ENCODE results near the gene SSB.
"Not testable (repeated sequence)": the region's sequence is repeated elsewhere in the genome, so short reads cannot be mapped to it uniquely, and the experiment has no call there.

The SSB gene

DNA sequence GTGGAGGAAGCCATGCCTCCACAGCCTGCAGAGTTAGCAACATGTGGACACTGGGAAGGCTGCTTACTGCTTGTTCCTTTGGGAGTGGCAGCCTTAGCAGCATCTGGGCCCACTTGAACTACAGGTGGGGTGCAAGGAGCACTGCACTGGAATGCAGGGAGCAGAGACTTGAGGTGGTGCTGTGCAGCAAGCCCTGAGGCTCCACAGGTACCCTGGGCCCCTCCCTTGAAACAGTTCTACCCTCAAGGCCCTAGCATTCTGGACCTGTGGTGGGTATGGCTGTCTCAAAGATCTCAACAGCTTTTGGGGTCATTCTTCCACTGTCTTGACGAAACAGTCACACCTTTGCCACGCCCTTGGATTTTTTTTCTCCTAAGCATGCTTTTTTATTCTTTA lies 42.1 kb downstream of the SSB start:
- no peak for DNase-seq (ENCODE audit: insufficient read length, low spot score)
- no peak for FAIRE-seq
- TF ChIP-seq SPI1 (IDR thresholded peaks at IDR 0.05; ENCODE audit: low read depth, low read length) (no peak), TAF1 (IDR thresholded peaks at IDR 0.05; ENCODE audit: low read depth, low read length) (no peak), PAX5 (IDR thresholded peaks at IDR 0.05; ENCODE audit: insufficient read depth, low read length, severe bottlenecking) (no peak), POLR2A (IDR thresholded peaks at IDR 0.05; ENCODE audit: low read depth, low read length) (no peak), POU2F2 (IDR thresholded peaks at IDR 0.05; ENCODE audit: low read depth, low read length) (no peak), POLR2AphosphoS5 (IDR thresholded peaks at IDR 0.05; ENCODE audit: low read depth, low read length) (no peak)

DNA sequence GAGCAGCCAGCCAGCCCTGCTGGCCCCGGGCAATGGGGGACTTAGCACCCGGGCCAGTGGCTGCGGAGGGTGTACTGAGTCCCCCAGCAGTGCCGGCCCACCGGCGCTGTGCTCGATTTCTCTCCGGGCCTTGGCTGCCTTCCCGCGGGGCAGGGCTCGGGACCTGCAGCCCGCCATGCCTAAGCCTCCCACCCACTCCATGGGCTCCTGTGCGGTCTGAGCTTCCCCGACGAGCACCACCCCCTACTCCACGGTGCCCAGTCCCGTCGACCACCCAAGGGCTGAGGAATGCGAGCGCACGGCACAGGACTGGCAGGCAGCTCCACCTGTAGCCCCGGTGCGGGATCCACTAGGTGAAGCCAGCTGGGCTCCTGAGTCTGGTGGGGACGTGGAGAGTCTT lies 43.0 kb downstream of the SSB start:
- DNase-seq (ENCODE audit: insufficient read length, low spot score); FAIRE-seq: not testable (repeated sequence)

DNA sequence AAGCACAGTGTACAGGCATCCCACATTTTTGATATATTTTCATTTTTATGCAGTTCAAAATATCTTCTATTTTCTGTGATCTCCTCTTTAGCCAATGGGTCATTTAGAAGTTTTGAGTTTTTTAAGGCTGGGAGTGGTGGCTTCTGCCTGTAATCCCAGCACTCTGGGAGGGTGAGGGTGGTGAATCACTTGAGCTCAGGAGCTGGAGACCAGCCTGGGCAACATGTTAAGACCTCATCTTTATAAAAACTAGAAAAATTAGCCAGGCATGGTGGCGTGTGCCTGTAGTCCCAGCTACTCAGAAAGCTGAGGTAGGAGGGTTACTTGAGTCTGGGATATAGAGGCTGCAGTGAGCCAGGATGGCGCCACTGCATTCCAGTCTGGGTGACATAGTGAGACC lies 46.3 kb downstream of the SSB start:
- FAIRE-seq (no peak), DNase-seq (ENCODE audit: insufficient read length, low spot score) (no peak)
- TF ChIP-seq PAX5 (IDR thresholded peaks at IDR 0.05; ENCODE audit: insufficient read depth, low read length, severe bottlenecking) (no peak), POU2F2 (IDR thresholded peaks at IDR 0.05; ENCODE audit: low read depth, low read length) (no peak), POLR2A (IDR thresholded peaks at IDR 0.05; ENCODE audit: low read depth, low read length) (no peak), POLR2AphosphoS5 (IDR thresholded peaks at IDR 0.05; ENCODE audit: low read depth, low read length) (no peak), SPI1 (IDR thresholded peaks at IDR 0.05; ENCODE audit: low read depth, low read length) (no peak), TAF1 (IDR thresholded peaks at IDR 0.05; ENCODE audit: low read depth, low read length) (no peak)

DNA sequence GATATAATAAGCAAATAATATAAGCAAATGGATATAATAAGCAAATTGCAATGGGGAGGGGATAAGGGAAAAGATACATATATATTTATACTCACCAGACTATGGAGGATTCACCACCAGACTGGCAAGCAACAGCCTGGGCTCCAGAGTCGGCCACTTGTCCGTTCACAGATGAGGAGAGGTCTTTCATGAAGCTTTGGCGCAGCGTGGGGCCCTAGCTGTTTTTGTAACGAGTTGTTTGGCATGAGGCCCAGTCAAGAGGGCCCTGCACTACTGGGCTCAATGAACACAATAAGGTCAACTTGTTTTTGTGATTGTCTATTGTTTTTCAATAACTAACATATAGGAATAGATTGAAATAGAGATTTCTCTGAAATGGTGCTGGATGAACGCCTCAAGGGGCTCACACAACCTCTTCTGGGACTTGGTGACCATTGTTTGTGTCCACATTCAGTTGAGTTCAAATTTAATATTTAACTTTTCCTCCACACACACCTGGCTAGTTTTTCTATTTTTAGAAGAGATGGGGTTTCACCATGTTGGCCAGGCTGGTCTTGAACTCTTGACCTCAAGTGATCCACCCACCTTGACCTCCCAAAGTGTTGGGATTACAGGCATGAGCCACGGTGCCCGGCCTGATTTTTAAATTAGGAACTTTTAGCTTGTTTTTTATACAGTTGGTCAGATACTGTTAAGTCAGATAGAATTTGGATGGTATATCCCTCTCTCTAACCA lies 50.5 kb downstream of the SSB start:
- DNase-seq (ENCODE audit: insufficient read length, low spot score); FAIRE-seq: not testable (repeated sequence)

DNA sequence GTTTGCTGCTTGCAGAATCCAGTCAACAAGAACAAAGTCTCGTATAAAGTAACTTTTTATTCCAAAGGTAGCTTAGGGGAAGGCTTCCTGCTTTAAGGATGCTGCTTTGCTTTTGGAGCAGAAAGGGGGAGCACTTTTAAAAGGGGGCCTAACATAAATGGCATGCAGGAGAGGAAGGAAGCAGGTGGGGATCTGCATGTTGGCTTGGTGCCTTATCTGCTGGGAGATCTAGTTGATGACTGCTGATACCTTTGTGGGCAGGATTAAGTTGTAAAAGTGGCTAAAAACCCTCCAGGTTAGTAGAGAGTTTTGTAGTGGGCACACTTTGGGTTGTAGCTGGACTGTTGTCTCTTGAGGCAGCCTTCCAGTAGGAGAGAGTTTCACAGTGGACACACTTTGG lies 51.0 kb downstream of the SSB start:
- FAIRE-seq: no peak
- no peak for DNase-seq (ENCODE audit: insufficient read length, low spot score)
- TF ChIP-seq POLR2A (IDR thresholded peaks at IDR 0.05; ENCODE audit: low read depth, low read length): no peak
- TF ChIP-seq POLR2AphosphoS5 (IDR thresholded peaks at IDR 0.05; ENCODE audit: low read depth, low read length): no peak
- no peak for TF ChIP-seq POU2F2 (IDR thresholded peaks at IDR 0.05; ENCODE audit: low read depth, low read length)
- no peak for TF ChIP-seq TAF1 (IDR thresholded peaks at IDR 0.05; ENCODE audit: low read depth, low read length)
- TF ChIP-seq PAX5 (IDR thresholded peaks at IDR 0.05; ENCODE audit: insufficient read depth, low read length, severe bottlenecking): no peak
- no peak for TF ChIP-seq SPI1 (IDR thresholded peaks at IDR 0.05; ENCODE audit: low read depth, low read length)

DNA sequence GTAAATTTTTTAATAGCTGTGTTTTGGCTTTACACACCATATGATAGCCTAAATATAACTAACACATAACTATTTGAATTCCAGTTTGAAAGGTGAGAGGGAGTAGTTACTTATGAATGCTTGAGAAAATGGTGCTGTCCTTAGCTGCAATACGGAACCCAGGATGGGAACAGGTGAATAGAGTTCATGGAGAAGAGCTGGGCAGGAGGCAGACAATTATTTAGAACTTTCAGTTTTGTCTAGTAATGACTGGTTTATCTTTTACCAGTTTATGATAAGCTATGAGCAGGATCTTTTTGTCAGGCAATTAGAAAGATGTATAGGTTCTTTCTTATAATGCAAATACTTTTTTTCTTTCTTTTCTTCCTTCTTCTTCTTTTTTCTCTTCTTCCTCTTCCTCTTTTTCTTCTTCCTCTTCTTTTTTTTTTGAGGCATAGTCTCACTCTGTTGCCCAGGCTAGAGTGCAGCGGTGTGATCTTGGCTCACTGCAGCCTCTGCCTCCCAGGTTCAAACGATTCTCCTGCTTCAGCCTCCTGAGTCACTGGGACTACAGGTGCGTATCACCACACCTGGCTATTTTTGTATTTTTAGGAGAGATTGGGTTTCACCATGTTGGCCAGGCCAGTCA lies 54.5 kb downstream of the SSB start:
- DNase-seq (ENCODE audit: insufficient read length, low spot score): no peak
- no peak for TF ChIP-seq POU2F2 (IDR thresholded peaks at IDR 0.05; ENCODE audit: low read depth, low read length)
- no peak for TF ChIP-seq PAX5 (IDR thresholded peaks at IDR 0.05; ENCODE audit: insufficient read depth, low read length, severe bottlenecking)
- TF ChIP-seq SPI1 (IDR thresholded peaks at IDR 0.05; ENCODE audit: low read depth, low read length): no peak
- no peak for TF ChIP-seq POLR2A (IDR thresholded peaks at IDR 0.05; ENCODE audit: low read depth, low read length)
- TF ChIP-seq TAF1 (IDR thresholded peaks at IDR 0.05; ENCODE audit: low read depth, low read length): no peak
- TF ChIP-seq POLR2AphosphoS5 (IDR thresholded peaks at IDR 0.05; ENCODE audit: low read depth, low read length): no peak
- FAIRE-seq: no peak

DNA sequence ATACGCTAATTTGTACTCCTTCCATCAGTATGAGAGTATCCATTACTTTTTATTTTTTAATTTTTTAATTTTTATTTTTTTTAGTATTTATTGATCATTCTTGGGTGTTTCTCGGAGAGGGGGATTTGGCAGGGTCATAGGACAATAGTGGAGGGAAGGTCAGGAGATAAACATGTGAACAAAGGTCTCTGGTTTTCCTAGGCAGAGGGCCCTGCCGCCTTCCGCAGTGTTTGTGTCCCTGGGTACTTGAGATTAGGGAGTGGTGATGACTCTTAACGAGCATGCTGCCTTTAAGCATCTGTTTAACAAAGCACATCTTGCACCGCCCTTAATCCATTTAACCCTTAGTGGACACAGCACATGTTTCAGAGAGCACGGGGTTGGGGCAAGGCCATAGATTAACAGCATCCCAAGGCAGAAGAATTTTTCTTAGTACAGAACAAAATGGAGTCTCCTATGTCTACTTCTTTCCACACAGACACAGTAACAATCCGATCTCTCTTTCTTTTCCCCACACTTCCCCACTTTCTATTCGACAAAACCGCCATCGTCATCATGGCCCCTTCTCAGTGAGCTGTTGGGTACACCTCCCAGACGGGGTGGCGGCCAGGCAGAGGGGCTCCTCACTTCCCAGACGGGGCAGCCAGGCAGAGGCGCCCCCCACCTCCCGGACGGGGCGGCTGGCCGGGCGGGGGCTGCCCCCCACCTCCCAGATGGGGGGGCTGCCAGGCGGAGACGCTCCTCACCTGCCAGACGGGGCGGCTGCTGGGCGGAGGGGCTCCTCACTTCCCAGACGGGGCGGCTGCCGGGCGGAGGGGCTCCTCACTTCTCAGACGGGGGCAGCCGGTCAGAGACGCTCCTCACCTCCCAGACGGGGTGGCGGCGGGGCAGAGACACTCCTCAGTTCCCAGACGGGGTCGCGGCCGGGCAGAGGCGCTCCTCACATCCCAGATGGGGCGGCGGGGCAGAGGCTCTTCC lies 56.9 kb downstream of the SSB start:
- not testable (repeated sequence) for FAIRE-seq; DNase-seq (ENCODE audit: insufficient read length, low spot score)

DNA sequence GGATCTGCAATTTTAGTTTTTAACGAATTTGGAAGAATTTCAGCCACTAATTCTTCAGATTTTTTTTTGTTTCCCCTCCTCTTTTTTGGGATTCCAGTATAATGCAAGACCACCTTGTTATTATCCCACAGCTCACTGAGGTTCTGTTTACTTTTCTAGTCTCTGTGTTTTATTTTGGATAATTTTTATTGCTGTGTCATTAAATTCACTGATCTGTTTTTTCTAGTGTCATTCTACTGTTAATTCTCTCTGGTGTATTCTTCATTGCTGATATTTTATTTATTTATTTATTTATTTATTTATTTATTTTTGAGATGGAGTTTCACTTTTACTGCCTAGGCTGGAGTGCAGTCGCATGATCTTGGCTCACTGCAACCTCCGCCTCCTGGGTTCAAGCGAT lies 60.8 kb downstream of the SSB start:
- no peak for FAIRE-seq
- DNase-seq (ENCODE audit: insufficient read length, low spot score): no peak
- TF ChIP-seq PAX5 (IDR thresholded peaks at IDR 0.05; ENCODE audit: insufficient read depth, low read length, severe bottlenecking) (no peak), POLR2AphosphoS5 (IDR thresholded peaks at IDR 0.05; ENCODE audit: low read depth, low read length) (no peak), SPI1 (IDR thresholded peaks at IDR 0.05; ENCODE audit: low read depth, low read length) (no peak), POU2F2 (IDR thresholded peaks at IDR 0.05; ENCODE audit: low read depth, low read length) (no peak), TAF1 (IDR thresholded peaks at IDR 0.05; ENCODE audit: low read depth, low read length) (no peak), POLR2A (IDR thresholded peaks at IDR 0.05; ENCODE audit: low read depth, low read length) (no peak)

DNA sequence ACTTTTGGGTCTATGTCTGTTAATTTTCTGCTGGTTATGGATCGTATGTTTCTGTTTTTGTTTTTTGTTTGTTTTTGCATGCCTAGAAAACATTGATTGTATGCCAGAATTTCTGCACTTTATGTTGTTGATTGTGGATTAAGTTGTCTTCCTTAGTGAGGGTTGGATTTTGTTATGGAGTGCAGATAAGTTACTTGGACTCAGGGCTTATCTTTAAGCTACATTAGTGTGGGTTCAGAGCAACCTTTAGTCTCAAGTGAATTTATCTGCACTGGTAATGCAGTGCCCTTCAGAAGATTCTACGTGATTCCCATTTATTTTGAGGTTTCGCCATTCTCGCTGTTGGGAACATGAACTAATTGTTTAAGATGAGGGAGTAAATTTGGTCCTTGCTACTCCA lies 61.5 kb downstream of the SSB start:
- DNase-seq (ENCODE audit: insufficient read length, low spot score) (no peak), FAIRE-seq (no peak)
- TF ChIP-seq POU2F2 (IDR thresholded peaks at IDR 0.05; ENCODE audit: low read depth, low read length) (no peak), TAF1 (IDR thresholded peaks at IDR 0.05; ENCODE audit: low read depth, low read length) (no peak), SPI1 (IDR thresholded peaks at IDR 0.05; ENCODE audit: low read depth, low read length) (no peak), POLR2AphosphoS5 (IDR thresholded peaks at IDR 0.05; ENCODE audit: low read depth, low read length) (no peak), POLR2A (IDR thresholded peaks at IDR 0.05; ENCODE audit: low read depth, low read length) (no peak), PAX5 (IDR thresholded peaks at IDR 0.05; ENCODE audit: insufficient read depth, low read length, severe bottlenecking) (no peak)

All from GM12891 (cell line).